ENCODE data around the gene HSPA1A.
"Not testable (repeated sequence)": the region's sequence is repeated elsewhere in the genome, so short reads cannot be mapped to it uniquely, and the experiment has no call there.

The HSPA1A gene

GRCh38 chr6:31781244-31782125 is 33.9 kb upstream of the HSPA1A start:
- DNase-seq (ENCODE audit: low read depth in 2 of 2), result no peak

GRCh38 chr6:31782126-31782855 is 33.1 kb upstream of the HSPA1A start:
- DNase-seq (ENCODE audit: low read depth in 2 of 2), result no peak

- no peak for DNase-seq (ENCODE audit: low read depth in 2 of 2)
Measured at GRCh38 chr6:31784098-31784925, 31.0 kb upstream of the HSPA1A start.

GRCh38 chr6:31785475-31785874 is 29.9 kb upstream of the HSPA1A start:
- DNase-seq (ENCODE audit: low read depth in 2 of 2), result no peak

GRCh38 chr6:31791324-31792089 is 23.8 kb upstream of the HSPA1A start:
- DNase-seq (ENCODE audit: low read depth in 2 of 2), result no peak

- no peak for DNase-seq (ENCODE audit: low read depth in 2 of 2)
Measured at GRCh38 chr6:31792090-31792374, 23.3 kb upstream of the HSPA1A start.

- no peak for DNase-seq (ENCODE audit: low read depth in 2 of 2)
Measured at GRCh38 chr6:31792761-31793171, 22.6 kb upstream of the HSPA1A start.

- not testable (repeated sequence) for DNase-seq (ENCODE audit: low read depth in 2 of 2)
Measured at GRCh38 chr6:31793927-31794245, 21.5 kb upstream of the HSPA1A start.

- DNase-seq (ENCODE audit: low read depth in 2 of 2), result no peak
Measured at GRCh38 chr6:31794294-31794865, 21.0 kb upstream of the HSPA1A start.

- DNase-seq (ENCODE audit: low read depth in 2 of 2), result no peak
Measured at GRCh38 chr6:31794866-31795615, 20.3 kb upstream of the HSPA1A start.

- DNase-seq (ENCODE audit: low read depth in 2 of 2), result peak; percentile 75 to 78
Measured at GRCh38 chr6:31795616-31796298, 19.6 kb upstream of the HSPA1A start, which contains the start of gene VARS1. Gene VARS1, minus strand, starts transcription at chr6:31795752. Its CDS starts 535 bp downstream, at chr6:31795217.

GRCh38 chr6:31796993-31797385 is 18.4 kb upstream of the HSPA1A start:
- no peak for DNase-seq (ENCODE audit: low read depth in 2 of 2)

- DNase-seq (ENCODE audit: low read depth in 2 of 2), result no peak
Measured at GRCh38 chr6:31797588-31797987, 17.8 kb upstream of the HSPA1A start.

GRCh38 chr6:31799781-31800180 is 15.6 kb upstream of the HSPA1A start:
- no peak for DNase-seq (ENCODE audit: low read depth in 2 of 2)

GRCh38 chr6:31801031-31801927 is 14.1 kb upstream of the HSPA1A start:
- not testable (repeated sequence) for DNase-seq (ENCODE audit: low read depth in 2 of 2)

- DNase-seq (ENCODE audit: low read depth in 2 of 2), result no peak
Measured at GRCh38 chr6:31805939-31806469, 9.3 kb upstream of the HSPA1A start.

GRCh38 chr6:31806470-31807272 is 8.7 kb upstream of the HSPA1A start, which contains the start of gene LSM2:
Gene LSM2, minus strand, starts transcription at chr6:31806966. Its CDS starts 209 bp downstream, at chr6:31806757.
- peak; percentile 95 to 97 for DNase-seq (ENCODE audit: low read depth in 2 of 2)

GRCh38 chr6:31808599-31808998 is 6.7 kb upstream of the HSPA1A start:
- DNase-seq (ENCODE audit: low read depth in 2 of 2), result not testable (repeated sequence)
